GM03348 (cell line): Measurements from ENCODE around the gene TPCN2.
"Not testable (repeated sequence)": the region's sequence is repeated elsewhere in the genome, so short reads cannot be mapped to it uniquely, and the experiment has no call there.

Experiments used
- DNase-seq: peaks from one replicate; pipeline ENCODE4 v3.0.0; 2012; ENCODE audit warnings: low spot score

Gene TPCN2

DNA sequence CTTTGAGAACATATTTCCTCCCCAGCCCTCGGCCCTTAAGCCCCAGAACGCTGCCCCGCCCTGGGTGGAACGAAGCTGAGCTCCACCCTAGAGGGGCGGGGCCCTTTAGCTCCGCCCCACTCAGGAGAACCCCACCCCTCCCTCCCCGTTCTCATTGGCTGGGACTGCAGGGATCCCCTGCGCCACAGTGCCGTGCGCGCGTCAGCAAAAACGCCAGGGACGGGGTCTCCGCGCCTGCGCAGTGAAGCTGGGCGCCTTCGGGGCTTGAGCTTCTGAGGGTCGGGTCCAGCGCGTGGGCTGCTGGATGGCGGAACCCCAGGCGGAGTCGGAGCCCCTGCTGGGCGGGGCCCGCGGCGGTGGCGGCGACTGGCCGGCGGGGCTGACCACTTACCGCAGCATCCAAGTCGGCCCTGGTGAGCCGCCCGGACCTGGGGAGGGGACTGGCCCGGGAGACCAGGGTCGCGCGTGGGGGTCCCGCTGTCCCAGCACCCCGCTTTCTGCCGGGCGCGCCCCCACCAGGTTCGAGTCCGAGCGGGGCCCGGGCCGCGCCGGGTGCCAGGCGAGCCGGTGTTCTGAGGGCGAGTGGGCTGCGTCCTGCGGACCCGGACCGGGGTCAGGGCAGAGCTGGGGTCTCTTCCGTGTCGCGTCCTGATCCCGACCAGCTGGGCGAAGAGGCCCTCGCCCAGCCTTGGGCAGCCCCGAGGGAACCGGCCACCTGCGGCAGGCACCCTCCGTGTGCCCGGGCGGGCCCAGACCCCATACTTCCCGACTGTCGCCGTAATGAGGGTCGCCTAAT lies at the start of gene TPCN2:
Gene TPCN2 (plus strand): TSS at position 239 of the 796 bp plus-strand sequence. CDS start 66 bp downstream, at position 305.
- peak; percentile 100 for DNase-seq

DNA sequence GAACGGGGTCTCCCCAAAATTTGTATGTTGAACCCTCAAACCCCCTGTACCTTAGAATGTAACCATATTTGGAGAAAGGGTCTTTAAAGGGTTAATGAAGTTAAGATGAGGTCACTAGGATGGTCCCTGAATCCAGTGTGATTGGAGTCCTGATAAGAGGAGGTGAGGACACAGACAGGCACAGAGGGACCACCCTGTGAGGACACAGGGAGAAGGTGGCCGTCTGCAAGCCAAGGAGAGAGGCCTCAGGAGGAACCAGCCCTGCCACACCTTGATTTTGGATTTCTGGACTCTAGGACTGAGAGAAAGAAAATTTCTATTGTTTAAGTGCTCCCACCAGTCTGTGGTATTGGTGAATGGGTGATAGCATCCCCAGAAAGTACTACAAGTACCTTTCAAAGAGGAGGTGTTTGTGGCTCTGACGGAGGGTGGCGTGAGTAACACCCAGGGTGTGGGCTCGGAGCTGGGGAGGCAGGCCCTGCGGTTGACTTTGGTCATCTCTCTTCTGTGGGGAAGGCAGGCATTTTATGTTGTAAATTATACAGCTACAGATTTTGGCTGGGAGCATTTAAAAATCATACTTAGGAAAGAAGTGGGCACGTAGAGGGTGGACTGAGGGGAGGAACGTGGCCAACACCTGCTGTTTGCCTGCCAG lies 49.5 kb upstream of the TPCN2 start:
- DNase-seq = no peak

DNA sequence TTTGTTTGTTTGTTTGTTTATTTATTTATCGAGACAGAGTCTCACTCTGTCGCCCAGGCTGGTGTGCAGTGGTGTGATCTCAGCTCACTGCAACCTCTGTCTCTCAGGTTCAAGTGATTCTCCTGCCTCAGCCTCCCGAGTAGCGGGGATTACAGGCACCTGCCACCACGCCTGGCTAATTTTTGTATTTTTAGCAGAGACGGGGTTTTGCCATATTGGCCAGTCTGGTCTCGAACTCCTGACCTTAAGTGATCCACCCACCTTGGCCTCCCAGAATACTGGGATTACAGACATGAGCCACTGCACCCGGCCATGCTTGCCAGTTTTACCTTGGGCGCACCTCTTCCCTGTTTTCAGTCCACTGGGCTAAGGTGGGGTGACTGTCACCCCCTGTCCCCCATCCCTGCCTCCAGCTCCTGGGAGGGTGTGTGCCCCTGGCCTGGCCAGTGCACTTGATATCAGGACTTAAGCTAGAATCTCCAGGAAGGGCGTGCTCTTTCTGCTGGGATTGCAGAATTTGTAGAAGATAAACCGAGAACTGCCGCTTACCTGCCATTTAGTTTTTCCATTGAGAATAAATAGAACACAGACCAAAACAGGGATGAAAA lies 48.9 kb upstream of the TPCN2 start:
- DNase-seq = not testable (repeated sequence)

DNA sequence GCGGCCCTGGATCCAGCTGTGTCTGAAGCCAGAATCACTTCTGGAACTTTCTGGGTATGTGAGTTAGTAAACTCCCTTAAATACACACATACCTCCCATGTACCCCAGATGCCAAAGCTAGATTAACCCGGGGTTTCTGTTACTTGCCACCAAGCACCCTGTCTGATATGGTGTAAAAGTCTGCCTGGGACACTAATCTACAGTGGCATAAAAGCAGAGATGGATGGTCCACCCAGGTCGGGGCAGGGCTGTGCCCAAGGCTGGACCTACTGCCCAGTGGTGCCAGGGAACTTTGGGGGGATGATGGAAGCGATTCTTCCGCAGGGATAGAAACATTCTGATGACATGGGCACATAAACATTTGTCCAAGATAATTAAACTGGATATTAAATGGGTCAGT lies 48.3 kb upstream of the TPCN2 start:
- DNase-seq = no peak

DNA sequence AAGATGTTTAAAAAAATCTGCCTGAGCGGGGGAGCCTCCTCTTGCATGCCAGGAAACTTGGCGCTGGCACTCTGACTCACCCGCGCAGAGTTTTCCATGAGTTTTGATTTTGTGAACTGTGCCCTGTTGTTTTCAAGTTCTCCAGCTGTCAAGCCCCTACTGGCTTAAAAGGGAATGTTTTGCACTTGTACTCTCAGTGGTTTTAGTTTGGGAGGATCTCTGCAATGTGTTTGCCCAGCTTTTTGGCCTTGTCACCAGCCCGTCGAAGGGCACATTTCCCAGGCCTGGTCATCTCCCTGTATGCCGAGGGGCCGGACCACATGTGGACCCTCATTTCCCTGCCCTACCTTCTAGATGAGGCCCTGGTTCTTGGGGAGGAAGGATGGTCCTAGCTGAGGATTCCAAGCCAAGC lies 47.9 kb upstream of the TPCN2 start:
- peak; percentile 88 for DNase-seq

DNA sequence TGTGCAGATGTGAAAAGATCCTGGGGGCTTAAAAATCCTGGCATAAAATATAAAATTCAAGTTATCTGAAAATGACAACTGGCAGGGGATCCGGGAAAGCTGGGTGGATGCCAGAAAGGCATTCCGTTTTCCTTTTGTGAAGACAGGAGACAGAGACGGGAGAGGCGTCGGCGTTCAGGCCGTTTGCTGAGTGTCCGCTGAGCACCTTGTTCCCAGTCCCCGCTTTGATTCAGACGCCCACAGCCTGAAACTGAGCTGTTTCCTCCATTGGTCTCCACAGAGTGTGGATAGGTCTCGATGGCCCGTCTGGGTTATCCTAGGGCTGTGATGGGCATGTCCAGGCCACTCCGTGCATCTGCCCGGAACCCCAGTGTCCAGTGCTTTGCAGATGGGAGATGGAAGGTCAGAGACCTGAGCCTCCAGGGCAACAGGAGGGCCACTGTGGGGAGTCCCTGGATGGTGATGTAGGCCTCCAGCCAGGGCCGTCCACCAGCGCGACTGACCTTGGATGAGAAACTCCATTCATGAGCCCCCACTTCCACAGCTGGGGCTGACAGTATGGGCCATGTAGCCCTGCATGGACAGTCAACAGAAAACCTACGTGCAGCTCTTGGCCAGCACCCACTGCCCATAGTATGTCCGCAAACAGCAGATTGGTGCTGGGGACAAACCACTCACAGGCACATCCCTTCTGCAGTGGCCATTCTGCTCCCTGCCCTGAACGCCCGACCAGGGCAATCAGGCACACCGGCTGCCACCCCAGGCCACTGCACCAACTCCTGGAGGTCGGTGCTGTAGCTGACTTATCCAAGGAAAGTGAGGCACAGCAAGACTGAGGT lies 47.3 kb upstream of the TPCN2 start:
- DNase-seq = no peak

DNA sequence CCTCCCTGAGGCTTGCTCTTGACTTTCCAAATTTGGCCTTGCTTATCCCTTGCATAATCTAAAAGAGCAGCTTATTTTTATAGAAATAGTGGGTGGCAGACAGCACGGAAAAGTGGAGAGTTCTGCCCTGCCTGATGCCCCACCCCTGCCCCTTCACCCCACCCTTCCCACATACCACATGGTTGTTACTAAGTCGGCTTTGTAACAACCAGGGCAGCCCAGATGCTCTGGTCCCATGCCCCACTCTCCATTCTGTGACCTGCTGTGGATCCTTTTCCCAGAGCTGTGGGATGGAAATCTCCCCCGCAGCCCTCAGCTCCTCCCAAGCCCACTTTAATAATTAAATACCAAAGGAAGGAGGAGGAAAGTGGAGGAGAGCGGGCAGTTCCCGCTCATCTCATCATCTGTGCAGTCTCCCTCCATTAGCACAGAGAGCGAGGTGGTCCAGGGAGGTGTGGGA lies 46.6 kb upstream of the TPCN2 start:
- DNase-seq = peak; percentile 54

DNA sequence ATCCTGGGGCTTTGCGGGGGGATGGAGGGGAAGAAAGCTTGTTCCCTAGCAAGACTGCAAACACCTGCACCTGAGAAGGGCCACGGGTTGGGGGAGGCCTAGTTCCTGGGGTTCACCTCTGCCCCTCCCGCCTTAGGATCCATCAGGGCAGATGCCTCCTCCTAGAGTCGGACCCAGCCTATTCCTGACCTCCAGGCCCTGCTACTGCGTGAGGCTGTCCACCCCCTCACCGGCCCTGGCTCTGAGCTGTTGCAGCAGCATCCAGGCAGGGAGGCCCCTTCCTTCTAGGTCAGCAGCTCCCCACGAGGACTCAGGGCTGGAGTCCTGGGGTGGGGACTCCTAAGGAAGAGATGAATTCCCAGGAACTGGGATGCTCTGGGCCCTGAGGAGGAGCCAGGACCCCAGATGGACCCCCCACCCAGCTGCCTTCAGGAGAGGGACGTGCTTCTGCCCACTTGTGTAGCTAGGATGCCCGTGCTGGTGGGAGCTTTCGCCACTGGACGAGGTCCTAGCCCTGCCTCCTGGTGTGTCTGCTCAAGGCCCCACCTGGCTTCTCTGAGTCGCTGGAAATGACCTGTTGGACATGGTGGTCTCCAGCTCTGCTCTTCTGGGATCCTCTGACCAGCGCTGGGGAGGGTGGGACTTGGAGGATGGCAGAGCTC lies 46.0 kb upstream of the TPCN2 start:
- no peak for DNase-seq

DNA sequence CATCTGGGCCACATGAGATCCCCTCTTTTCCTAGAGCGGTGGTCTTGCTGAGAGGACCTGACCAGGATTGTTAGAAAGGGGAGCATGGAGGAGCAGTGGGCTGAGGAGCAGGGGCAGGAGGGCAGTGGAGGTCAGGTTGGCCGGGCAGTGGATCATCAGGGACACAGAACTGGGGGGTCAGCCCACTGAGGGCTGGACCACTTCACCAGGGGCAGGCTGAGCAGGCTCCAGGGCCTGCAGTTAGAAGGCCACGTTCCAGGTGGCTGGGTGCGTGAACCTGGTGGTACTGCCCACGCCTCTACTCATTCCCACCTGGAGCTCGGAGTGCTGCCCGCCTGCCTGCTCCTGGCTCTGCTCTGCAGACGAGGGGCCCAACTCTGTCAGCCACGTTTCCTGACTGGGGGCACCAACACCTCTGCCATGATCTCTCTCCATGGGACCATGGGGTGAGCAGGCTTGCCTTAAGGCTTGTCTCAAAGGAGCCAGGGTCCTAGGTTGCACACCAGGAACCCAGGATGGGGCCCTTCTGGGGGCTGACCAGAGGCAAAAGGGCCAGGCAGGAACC lies 45.3 kb upstream of the TPCN2 start:
- no peak for DNase-seq

DNA sequence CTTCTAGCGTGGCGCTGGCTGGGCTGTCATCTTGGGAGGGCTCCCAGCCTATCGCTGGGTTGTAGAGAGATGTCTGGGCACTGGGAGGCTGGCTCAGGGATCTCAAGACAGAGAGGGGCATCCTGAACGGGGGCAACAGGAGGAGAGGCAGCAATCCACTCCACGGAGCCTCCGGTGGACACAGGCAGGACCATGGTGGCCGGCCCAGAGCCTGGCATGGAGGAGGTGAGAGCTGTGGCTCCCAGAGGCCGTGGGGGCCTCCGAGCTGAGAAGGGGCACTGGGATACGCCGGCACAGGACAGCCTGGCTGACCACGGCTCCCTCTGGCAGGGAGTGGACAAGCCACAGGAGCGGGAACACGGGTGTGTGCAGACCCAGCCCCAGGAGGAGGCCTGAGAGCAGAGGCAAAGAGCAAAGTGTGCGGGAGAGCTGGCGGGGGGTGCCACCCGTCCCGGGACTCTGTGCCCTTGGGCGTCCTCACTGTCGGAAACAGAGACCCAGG lies 44.8 kb upstream of the TPCN2 start:
- DNase-seq = no peak

DNA sequence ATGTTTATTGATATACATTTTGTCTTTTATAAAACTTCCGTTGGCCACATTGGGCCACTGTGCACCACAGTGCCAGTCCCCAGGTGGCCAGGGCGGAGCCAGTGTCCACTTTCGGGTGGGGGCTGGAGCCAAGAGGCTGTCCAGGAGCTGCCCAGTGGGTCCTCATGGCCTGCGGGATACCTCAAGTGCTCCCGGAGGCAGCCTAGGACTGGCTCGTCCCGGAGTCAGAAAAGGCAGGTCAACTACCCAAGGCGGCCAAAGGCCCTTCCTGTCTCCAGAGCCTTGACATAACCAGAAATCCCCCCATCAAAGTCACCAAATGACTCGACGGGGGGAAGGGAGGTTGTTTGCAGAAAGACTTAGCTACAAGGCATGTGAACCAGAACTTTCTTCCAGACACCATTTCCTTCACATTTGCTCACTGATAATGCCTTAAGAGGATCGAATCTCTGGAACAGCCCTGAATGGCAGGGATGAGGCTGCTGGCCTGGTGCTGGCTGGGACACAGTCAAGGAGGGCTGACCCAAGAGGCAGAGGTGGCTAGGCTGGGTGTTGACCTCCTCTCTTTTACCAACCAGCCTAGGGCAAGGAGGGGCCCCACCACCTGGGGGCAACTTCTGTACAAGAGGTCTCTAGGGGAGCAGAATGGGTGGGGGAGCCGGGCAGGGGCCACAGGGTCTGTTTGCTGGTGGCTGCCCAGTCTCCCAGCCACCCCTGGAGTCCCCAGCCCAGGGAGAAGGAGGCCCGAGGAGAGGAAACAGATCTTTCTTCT lies 44.1 kb upstream of the TPCN2 start:
- no peak for DNase-seq

DNA sequence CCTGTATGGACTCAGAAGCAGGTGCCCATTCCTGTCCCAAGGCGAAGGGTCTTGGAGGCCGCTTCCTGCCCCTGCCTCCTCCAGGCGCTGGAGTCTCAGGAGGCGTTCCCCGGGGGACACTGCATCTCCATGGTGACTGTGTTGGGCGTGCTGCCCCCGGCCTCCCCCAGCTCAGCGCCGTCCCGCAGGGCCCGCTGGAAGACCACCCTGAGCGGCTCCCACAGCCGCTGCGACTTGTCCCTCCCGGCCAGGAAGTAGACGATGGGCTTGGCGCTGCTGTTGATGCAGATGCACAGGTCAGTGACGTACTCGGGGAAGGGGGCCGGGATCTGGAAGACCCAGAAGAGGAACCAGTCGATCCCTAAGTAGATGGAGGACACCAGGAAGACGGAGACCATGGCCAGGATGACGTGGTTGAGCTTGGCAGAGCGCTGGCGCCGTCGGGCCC lies 43.5 kb upstream of the TPCN2 start:
- DNase-seq = no peak

DNA sequence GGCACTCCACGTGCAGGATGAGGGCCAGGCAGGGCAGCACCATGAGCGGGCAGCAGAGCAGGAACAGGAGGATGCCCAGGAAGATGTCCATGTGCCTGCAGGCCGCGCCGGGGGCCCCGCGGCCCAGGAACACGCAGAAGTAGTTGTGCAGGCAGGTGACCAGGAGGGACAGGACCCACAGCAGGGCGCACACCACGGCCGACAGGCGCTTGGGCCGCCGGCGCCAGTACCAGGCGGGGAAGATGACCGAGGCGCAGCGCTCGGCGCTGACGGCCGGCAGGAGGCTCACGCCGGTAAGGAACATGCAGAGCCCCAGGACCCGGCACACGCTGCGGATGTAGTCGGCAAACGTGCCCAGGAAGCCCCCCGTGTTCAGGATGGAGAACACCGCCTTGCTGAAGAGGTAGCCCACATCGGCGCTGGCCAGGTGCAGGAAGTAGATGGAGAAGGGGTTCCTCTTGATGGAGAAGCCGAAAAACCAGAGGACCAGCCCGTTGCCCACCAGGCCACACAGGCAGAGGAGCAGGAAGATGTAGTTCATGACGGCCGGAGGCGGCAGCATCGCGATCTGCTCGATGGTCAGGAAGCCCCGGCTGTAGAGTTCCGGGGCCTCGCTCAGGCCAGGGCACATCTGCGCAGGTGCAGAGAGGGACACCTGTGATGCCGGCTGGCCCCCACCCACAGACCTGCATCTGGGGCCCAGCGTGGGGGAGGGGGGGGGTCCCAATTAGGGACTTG lies 42.9 kb upstream of the TPCN2 start:
- no peak for DNase-seq

DNA sequence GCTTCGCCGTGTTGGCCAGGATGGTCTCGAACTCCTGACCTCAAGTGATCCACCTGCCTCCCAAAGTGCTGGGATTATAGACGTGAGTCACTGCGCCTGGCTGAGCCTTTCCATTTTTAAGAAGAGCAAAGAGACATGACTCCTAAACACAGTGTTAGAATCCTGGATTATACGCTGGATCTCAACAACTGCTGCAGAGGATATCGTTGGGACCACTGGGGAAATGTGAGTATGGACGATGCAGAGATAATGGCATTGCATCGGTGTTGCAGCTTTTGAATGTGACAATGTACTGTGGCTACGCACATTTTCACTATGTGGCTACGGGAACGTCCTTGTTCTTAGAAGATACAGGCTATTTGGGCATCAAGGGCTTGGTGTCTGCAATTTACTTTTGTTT lies 41.9 kb upstream of the TPCN2 start:
- DNase-seq = no peak

DNA sequence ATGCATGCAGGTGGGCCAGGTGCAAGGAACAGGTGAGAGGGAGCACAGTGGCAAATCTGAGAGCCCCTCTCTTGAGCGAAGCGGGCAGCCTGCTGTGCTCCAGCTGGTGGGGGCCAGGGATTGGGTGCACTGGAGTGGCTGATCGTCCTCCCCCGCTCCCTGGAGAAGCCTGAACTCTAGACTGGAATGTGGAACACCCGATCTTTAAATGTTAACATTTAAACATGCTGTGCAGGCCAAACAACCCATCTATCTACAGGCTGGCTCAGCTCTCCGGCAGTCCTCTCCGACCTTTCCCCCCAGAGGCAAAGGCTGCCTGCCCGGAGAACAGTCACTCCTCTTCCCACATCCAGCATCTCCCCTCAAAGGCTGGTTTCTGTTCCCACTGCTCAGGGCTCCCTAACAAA lies 40.8 kb upstream of the TPCN2 start:
- DNase-seq = no peak

DNA sequence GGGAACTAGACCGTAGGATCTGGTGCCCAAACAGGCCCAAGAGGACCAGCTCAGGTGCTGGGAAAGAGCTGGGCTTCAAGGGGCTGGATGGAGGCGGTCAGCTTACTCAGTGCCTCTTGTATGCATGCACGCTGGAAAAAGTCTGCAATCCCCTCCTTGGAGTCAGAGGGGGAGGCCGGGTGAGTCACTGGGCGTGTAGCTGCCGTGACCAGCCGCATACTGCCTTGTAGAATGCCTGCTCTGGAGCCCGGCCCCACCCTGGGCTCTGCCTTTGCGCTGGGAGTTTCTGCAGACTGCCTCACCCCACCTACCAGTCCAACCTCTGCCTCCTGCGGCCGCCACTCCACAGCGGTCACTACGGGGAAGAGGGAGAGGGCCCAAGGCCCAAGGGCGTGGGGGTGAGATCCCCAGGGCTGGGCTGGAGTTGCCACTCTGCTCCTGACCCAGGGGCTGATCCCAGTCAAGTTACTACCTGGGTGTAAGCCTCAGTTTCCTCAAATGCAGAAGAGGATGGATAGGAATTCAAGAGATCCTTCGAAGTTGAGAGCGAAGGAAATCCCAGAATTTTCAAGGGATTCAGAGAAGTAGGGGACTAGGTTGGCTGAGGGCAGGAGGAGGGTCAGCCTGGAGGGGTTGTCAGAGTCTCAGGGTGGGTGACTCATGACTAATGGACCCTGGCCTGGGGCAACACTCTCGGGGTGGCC lies 39.8 kb upstream of the TPCN2 start:
- DNase-seq = peak; percentile 97

DNA sequence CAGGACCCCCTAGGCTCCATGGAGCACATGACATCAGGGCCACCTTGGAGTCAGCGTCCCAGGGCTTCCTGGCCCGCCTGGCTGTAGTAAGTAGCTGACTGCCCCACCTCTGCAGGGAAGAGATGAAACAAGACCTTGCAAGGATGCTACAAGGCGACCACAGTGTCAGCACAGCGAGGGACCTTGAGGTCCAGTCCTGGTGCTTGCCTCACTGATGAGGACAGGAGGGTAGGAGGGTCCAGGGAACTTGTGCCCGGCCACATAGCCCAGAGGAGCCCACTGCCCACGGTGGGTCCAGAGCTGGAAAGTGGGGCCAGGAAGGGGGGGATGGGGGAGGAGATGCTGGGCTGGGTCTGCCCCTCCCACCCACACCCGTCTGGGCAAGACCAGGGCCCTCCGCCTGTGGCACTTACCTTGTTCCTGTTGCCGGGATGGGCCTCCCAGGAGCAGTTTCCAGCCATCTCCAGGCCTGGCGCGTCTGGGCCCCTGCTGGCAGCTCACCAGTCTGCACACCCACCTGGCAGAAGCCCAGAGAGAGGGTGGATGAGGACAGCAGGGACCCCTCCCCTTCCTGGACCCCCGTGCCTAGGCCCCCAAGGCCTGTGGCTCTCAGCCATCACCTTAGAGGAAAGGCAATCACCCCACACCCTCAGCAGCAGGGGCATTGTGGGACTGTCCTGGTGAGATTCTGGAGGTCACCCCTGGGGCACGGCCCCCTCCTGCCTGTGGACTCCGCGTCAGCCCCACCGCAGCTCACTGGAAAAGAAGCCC lies 39.1 kb upstream of the TPCN2 start:
- DNase-seq = no peak

DNA sequence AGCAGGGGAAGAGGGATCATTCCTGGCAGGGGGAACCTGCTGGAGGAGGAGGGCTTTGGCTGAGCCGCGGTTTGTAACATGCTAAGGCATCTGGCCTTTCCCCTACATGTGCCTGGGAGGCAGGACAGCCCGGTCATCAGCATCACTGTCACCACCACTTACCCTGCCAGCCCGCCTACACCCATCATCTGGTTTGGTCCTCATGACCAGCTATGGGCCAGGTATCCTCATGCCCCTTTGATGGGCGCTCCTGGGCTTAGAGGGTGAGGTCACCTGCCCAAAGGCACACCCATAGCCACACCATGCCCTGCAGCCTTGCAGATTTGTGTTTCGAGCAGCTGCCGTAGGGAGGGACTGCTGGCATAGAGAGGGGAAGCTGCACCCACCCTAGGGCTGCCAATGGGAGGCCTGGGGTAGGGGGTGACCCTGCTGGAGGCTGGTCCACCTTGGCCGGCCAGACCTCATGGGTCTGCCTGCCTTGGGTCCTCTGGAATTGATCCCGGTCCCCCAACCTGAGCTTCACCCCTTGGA lies 38.3 kb upstream of the TPCN2 start:
- no peak for DNase-seq
